Cardiac muscle cell (in vitro differentiated cells and primary cell): ENCODE measurements around the gene CEACAM16. TPM values are rescaled to one million over a fixed set of nuclear protein-coding genes. Genes with fewer than 3 reads are reported as not detected.
"Not testable (repeated sequence)": the region's sequence is repeated elsewhere in the genome, so short reads cannot be mapped to it uniquely, and the experiment has no call there.

Experiments used
- DNase-seq, 2 donors: peaks; one replicate each; pipeline versions ENCODE4 v3.0.0 to v3.0.0-alpha.2; 2010 to 2017; ENCODE audit warnings: low read depth in 1 of 2, low spot score in 1 of 2
- H3K27ac ChIP-seq: fragments of 200-600 bp; sonication (generic); 2 replicates; pipeline ENCODE4 v1.5.1; 2016
- H3K27me3 ChIP-seq: fragments of 200-600 bp; sonication (generic); 2 replicates; pipeline ENCODE4 v1.6.0; 2016; ENCODE audit warnings: control low read depth
- H3K36me3 ChIP-seq: fragments of 200-600 bp; sonication (generic); 2 replicates; pipeline ENCODE4 v1.5.1; 2016; ENCODE audit warnings: control low read depth
- H3K4me1 ChIP-seq: fragments of 200-600 bp; sonication (generic); 2 replicates; pipeline ENCODE4 v1.8.1; 2017; ENCODE audit warnings: low read depth, mild to moderate bottlenecking, mixed run types
- H3K4me3 ChIP-seq: fragments of 200-600 bp; sonication (generic); 2 replicates; pipeline ENCODE4 v1.5.1; 2016; ENCODE audit warnings: mild to moderate bottlenecking
- H3K9me3 ChIP-seq: fragments of 200-600 bp; sonication (generic); 2 replicates; pipeline ENCODE4 v1.5.1; 2017; ENCODE audit warnings: low read depth, mild to moderate bottlenecking, control low read depth
- CTCF ChIP-seq: IDR thresholded peaks from 2 replicates; pipeline ENCODE4 v1.5.1; 2012; ENCODE audit warnings: low read depth, mild to moderate bottlenecking, low read length
- polyA plus RNA-seq: library from polyadenylated mRNA; unstranded; fragments of >200 nt; fragmentation: Nextera tagmentation; extraction: Ambion mirVana; gene quantifications from 2 replicates; pipeline ENCODE4 v1.2.1, GENCODE V29; 2016
- total RNA-seq: library from RNA; depleted of rRNA; stranded (reverse); fragments of >200 nt; gene quantifications from 2 replicates; pipeline ENCODE4 v1.2.3, GENCODE V29; 2016

CEACAM16 gene
- total and polyA plus RNA-seq, 2 experiments from 2014 or later: not detected

- no peaks in the 10 kb centered on the region for H3K36me3 ChIP-seq
- no peak overlapping the region for H3K27ac ChIP-seq
- H3K4me1 ChIP-seq: peaks cover 18% of the 10 kb centered on the region
- no peaks in the 10 kb centered on the region for H3K9me3 ChIP-seq
- H3K27me3 ChIP-seq: no peaks in the 10 kb centered on the region
- TF ChIP-seq CTCF: no peak
- no peak for DNase-seq
- H3K4me3 ChIP-seq: no peak overlapping the region
These were observed 15.7 kb downstream of the CEACAM16 start for GRCh38 chr19:44714597-44715169.

- no peak for DNase-seq
- Histone ChIP-seq H3K4me1 (peaks cover 18% of the 10 kb centered on the region), H3K27me3 (no peaks in the 10 kb centered on the region), H3K36me3 (no peaks in the 10 kb centered on the region), H3K4me3 (no peak overlapping the region), H3K9me3 (no peaks in the 10 kb centered on the region), H3K27ac (no peak overlapping the region)
- TF ChIP-seq CTCF: no peak
These were observed 18.7 kb downstream of the CEACAM16 start for GRCh38 chr19:44717603-44718002.

GRCh38 chr19:44718441-44719261 lies 19.7 kb downstream of the CEACAM16 start:
- no peak for TF ChIP-seq CTCF
- Histone ChIP-seq H3K36me3 (no peaks in the 10 kb centered on the region), H3K9me3 (no peaks in the 10 kb centered on the region), H3K27me3 (no peaks in the 10 kb centered on the region), H3K27ac (peak overlapping the region; percentile 94), H3K4me3 (peak overlapping the region; percentile 15), H3K4me1 (peaks cover 18% of the 10 kb centered on the region)
- peak; percentile 89 to 93 for DNase-seq

GRCh38 chr19:44719262-44719701 lies 20.3 kb downstream of the CEACAM16 start:
- DNase-seq: no peak
- no peaks in the 10 kb centered on the region for H3K9me3 ChIP-seq
- no peak for TF ChIP-seq CTCF
- no peaks in the 10 kb centered on the region for H3K27me3 ChIP-seq
- H3K27ac ChIP-seq: peak overlapping the region; percentile 94
- H3K4me1 ChIP-seq: peaks cover 18% of the 10 kb centered on the region
- no peak overlapping the region for H3K4me3 ChIP-seq
- no peaks in the 10 kb centered on the region for H3K36me3 ChIP-seq

GRCh38 chr19:44720396-44720795 lies 21.4 kb downstream of the CEACAM16 start:
- peaks cover 18% of the 10 kb centered on the region for H3K4me1 ChIP-seq
- not testable (repeated sequence) for H3K4me3 ChIP-seq, H3K27me3 ChIP-seq, DNase-seq, H3K9me3 ChIP-seq, H3K36me3 ChIP-seq, H3K27ac ChIP-seq

- H3K27ac ChIP-seq: no peak overlapping the region
- no peak overlapping the region for H3K4me3 ChIP-seq
- no peaks in the 10 kb centered on the region for H3K9me3 ChIP-seq
- peaks cover 18% of the 10 kb centered on the region for H3K4me1 ChIP-seq
- no peak for TF ChIP-seq CTCF
- H3K36me3 ChIP-seq: no peaks in the 10 kb centered on the region
- DNase-seq: peak in 1 of 2 donors; percentile 50
- no peaks in the 10 kb centered on the region for H3K27me3 ChIP-seq
These were observed 22.0 kb downstream of the CEACAM16 start for GRCh38 chr19:44720945-44721344.

- H3K27me3 ChIP-seq, H3K4me3 ChIP-seq, H3K36me3 ChIP-seq, H3K9me3 ChIP-seq, H3K27ac ChIP-seq, DNase-seq: not testable (repeated sequence)
- peaks cover 18% of the 10 kb centered on the region for H3K4me1 ChIP-seq
These were observed 22.4 kb downstream of the CEACAM16 start for GRCh38 chr19:44721369-44721768.
